DMS 273 (cell line): Measurements from ENCODE around the gene IGFBP5.

Source experiments
- DNase-seq: peaks from one replicate; lab custom pipeline; 2025; ENCODE audit not compliant: unreplicated experiment; lab: John Stamatoyannopoulos, UW

Gene IGFBP5

DNA sequence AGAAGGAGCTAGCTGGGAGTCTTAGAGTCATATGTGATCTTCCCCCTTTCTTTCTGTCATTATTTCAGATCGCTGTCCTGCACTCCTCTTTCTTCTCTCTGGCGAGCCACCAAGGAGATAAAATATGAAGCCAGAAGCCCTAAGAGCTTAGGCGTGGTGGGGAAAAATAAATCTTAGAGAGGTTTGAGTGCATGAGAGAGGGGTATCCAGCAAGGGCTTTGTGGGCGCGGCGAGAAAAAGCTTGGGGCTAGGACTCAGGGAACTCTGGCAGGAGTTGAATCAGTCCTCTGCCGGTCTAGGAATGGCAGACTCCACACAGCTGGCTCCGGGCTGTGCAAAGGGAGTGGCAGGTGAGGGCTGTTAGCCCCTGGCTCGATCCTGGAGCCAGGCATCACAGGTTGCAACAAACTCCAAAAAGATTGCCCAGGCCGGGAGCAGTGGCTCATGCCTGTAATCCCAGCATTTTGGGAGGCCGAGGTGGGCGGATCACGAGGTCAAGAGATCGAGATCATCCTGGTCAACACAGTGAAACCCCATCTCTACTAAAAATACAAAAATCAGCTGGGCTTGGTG lies 20.1 kb upstream of the IGFBP5 start:
- no peak for DNase-seq

DNA sequence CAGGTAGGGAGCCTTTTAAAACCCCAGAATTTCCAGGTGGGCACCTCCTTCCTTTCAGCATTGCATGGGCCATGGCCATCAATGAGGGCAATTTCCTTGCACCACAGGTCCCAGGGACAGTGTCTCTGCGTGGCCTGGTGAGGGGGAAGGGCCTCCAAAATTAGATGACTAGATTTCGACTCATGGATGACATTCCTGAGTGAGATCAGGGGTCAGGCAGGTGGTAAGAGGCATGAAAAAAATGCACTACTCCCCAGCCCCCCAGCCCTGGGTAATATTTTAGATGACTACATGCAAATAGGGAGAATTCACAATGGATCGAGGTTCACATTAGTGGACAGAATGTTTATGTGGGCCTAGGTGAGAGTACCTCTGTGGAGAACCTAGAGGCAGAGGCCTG lies 19.0 kb upstream of the IGFBP5 start:
- no peak for DNase-seq

DNA sequence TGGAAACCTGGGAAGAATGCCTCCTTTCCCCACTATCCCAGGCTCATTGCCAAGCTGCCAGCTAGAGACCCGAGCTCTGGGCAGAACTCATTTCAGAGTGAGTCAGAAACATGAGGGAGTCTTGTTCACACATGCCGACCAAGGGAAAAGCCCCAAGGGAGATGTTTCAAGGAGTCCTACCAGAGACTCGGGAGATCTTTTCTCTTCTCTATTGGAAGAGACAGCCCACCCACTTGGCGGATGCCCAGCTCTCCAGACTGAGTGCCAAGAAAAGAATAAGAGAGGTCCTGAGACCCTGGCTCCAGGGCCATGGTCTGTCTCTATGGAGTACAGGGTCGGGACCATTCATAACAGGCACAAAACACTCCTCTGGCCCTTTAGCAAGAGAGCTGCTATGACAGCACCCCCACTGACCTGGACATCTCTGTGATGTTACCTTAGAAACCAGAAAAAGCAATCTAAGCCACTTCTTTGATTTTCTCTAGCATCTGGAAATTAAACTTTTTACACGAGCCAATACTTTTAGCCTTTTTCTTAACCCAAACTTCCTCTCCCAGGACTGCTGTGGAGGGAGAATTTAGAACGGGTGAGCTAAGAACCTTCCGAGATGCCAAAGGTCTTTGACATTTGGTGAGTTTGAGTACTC lies 18.5 kb upstream of the IGFBP5 start:
- peak; percentile 86 for DNase-seq

DNA sequence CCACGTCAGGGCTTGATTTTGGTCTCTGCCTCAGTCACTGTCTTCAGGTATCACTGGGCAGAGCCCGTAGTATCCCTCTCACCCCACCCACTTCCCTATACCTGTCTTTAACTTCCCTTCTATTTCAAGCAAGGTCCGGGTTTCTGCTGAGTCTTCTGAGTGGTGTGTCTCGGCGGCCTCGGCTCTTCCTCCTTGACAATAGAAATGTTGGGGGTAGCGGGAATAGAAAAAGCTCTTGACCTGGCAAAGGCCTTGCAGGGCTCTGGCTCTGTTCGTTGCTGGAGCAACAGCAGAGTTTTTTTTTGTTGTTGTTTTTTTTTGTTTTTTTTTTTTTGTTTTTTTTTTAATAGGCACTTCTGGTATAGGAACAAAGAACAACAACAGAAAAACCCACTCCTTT lies 16.0 kb upstream of the IGFBP5 start:
- DNase-seq = no peak

DNA sequence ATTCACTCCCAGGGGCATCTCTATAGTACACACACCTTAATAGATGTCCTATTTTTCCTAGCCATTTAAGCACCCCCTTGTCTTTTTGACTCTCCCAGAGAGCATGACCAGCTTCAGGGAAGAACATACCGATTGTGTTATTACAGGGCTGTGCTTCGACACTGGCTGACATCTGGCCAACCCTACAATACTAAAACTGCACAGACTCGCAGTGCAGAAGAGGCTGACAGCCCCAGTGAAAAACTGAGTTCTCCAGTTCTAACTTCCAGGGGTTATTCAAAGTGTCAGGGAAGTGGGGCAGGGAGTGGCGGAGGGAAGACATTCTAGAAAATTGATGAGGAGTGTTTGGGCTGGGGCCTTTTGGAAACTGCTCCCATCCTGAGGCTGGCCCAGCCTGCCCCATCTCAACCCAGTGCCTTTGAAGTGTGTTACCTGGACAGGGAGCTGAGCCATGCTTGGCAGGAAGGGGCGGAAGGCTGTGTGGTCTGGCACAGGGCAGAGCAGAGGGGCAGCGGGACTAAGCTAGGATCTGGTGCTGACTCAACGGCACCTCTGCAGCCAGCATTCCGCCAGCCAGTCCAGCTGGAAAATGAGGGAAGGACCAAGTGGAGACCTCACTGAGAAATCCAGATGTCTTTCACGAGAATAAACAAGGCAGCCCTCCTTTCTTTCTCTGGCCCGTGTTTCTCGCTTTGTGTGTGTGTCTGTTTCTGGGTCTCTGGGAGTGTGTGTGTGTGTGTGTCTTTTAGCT lies 15.4 kb upstream of the IGFBP5 start:
- DNase-seq = peak; percentile 13

DNA sequence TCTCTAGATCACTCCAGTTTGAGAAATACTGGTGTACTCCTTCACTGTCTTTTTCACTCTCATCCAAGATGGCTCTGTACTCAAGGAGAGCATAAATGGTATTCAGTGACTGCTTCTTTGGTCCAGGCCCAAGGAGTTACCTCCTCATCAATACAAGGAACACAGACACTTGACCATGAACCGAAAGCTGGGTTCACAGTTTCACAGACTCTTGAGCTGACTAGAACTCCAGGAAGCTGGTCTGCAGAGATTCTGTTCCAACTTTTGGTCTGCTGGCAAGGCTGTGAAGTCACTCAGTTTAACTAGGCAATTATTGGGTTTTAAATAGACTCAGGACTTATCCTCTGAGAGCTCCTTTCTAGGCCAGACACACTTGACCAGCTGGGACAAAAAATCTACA lies 7.4 kb upstream of the IGFBP5 start:
- no peak for DNase-seq

DNA sequence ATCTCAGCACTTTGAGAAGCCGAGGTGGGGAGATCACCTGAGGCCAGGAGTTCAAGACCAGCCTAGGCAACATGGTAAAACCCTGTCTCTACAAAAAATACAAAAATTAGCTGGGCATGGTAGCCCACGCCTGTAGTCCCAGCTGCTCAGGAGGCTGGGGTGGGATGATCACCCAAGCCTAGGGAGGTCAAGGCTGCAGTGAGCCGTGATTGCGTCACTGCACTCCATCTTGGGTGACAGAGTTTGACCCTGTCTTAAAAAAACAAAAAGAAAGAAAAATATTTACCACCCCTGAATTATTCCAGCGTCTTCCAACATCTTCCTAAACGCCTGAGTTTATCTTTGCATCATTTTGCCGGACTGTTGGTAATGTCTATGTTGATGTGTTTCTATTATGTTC lies 6.2 kb upstream of the IGFBP5 start:
- no peak for DNase-seq

DNA sequence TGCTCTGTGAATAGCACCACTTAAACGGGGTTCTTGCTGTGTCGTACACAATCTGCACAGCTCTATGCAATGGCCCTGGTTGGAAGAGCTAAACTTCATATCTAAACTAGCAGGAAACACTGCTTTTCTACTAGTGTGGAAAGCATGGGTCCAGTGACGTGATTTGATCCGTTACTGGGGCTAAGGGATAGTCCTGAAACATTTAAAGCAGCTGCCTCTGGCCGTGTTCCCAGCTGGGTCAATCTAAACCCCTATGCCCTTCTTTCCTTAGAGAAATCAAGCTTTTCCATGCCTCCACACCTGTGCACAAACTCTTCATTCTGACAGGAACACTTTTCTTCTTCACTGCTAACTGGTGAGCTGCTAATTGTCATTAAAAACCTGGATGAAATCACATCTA lies 5.4 kb upstream of the IGFBP5 start:
- peak; percentile 44 for DNase-seq

DNA sequence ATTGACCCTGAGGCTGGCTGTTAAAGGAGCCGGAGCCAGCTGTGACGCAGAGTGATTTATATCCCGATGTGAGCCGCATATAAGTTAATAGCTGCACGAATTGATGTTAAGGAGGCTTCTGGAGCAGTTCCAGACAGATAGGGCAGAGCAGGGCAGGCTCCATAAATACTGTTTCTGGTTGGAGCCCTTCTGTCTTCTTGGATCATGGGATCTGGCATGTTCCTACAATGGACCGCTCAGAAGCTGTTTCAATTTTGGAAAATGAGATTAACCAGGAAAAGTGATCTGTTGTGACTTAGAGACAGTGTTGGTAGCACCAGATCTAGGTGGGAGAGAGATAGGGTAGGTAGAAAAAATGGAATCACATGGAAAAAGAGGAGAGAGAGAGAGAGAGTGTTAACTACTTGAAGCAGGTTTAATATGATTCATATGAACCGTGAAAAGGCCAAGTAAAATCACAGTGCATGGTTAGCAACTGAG lies 4.8 kb upstream of the IGFBP5 start:
- DNase-seq = peak; percentile 86

DNA sequence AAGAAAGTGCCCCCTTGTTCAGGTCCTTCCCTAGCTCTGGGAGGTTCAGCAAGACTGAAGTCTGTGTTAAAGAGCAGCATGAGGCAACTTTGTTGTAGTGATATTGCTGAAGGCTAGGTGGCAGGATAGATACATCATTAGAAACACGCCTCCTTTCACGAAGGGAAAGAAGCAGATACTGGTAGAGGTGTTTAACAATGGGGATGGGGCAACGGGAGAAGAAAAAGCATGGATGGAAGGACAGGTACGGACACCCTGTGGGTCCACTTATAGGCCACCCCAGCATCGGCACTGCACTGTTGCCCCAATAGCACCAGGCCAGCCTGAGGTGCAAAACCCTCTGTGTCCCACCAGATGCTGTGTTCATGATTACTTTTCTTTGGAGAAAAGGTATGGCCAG lies 3.5 kb upstream of the IGFBP5 start:
- peak; percentile 85 for DNase-seq

DNA sequence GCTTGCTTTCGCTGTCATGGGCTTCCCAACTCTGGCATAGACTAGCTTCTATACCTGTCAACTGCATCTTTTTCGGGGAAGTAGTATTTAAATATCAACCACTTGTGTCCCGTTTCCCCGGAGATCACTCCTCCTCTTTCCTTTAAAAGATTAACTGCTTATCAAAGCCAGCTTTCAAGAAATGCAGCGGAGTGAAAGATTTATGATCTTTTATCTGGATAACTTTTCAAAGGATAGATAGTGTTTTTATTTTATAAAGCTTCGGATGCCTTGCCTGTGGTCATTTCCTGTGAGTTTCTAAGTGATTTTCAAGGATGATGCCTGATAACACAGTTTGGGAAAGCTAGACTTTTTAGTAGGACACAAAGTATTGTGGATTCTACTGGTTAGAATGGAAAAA lies 2.9 kb upstream of the IGFBP5 start:
- DNase-seq = no peak

DNA sequence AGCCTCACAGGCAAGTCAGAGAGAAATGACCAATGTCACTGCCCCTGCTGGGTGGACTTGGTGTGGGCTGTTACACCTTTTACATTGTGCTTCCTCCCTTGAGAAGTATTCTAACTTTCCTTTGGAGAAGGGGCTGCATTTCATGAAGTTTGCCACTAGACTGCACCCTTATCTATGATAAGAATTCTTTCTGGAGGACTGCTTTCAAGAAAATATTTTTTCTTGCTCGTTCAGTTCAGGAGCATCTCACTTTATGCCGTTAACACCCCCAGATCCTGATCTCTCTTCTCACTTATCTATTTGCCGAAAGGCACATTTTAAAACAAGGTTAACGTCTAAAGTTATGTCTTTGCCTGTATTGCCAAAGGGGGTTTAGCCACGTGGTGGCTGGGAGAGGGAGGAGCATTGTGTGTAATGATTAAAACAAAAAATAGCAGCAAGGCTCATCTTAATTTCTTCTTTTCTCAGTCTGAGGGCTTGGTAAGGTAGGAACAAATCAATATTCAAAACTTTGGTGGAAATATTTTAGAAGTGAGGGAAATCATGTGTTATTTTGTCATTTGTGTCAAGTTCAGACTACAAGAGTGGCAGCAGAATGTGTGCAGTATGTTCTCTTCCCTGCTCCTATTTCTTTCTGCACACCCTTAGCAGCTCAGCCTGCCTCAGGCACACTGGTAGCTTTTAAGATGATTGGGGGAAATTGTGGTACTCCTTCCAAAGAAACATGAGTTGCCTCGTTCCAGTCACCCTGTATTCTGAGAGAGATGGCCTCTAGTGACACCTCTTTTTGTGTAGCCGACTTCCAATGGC lies 1.6 kb upstream of the IGFBP5 start:
- DNase-seq = peak; percentile 78

DNA sequence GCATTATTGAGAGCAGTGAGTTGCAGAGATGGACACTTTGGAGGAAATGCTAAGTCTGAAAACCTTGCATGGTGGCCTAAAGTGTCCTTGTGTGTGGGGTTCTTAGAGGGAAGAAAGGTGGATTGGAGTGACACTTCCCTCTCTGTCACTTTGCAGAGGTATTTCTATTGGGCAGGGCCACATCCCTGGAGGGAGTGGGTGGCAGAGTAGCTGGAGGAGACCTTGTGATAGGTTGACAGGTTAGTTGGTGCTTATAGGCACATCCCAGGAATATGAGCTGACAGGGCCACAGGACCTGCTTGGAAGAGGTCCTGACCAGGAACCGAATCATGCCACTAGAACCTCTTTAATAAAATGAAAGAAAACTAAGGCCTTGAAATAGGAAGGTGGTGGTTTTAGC lies 972 bp upstream of the IGFBP5 start:
- DNase-seq = peak; percentile 53

DNA sequence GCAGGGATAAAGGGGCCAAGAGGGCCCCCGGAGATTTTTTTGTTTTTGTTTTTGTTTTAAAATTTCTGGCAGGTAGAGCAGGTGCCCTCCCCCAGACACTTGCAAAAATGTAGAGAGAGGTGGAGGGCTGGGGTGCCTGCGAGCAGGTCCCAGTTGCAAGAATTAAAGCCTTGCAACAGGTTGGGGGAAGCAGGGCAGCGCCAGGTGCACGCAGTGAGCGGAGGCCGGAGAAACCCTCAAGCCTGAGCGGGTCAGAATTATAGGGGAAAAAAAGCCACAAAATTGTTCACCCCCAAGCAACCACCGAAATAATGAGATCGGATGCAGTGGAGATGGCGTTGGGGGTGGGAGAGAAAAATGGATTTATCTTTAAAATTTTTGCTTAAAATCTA lies 527 bp downstream of the IGFBP5 start:
- DNase-seq = peak; percentile 43

DNA sequence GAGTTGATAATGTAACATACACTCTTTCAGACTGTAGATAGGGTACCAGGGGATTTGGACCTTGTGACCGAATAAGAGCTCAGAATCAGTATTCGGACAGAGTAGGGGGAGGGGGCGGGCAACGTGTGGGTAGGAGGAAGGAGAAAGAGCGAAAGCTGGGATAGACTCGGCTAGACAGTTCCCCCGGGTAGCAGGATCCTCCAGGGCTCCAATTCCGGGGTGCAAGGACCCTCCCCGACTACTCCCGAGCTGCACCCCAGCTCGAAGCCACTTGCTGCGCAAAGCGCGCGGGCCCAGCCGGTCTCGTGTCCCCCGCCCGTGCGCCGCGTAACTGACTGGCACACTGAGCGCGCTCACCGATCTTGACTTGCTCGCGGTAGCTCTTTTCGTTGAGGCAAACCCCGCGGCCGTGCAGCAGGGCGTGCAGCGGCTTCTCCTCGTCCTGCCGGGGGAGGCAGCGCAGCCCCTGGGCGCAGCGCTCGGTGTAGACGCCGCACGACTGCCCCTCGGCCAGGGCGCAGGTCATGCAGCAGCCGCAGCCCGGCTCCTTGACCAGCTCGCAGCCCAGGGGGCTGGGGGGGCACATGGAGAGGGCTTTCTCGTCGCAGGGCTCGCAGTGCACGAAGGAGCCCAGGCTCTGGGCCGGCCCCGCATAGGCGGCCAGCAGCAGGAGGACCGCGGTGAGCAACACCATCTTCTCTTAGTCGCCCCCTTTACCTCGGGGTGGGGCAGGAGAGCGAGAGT lies 1.1 kb downstream of the IGFBP5 start:
- DNase-seq = peak; percentile 91

DNA sequence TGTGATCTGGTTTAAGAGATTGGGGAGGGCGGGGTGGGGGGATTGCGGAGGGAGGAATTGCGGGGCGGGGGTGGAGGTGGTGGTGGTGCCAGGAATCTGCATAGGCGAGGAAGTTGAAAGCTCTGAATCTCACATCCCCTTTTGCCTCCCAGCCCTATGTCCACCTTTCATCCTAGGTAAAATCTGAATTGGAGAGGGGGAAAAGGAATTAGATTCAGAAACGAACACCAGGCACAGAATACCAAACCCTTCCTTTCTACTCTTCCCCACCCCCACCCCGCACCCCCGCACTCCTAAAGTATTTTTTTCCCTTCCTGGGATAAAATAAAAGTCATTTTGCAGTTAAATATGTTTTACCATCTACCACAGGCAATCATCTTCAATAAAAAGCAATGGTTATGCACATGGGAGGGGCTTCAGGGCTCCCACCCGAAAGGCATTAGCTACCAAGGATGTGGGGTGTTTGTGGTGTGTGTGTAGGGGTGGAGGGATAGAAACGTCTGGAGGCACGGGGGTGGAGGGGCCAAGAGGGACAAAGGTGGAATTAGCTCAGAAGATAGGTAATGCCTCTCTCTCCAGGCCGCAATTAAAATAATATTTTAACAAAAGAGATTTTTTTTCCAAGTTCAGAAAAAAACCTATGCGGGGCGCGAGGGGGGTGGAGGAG lies 1.8 kb downstream of the IGFBP5 start:
- DNase-seq = peak; percentile 61

DNA sequence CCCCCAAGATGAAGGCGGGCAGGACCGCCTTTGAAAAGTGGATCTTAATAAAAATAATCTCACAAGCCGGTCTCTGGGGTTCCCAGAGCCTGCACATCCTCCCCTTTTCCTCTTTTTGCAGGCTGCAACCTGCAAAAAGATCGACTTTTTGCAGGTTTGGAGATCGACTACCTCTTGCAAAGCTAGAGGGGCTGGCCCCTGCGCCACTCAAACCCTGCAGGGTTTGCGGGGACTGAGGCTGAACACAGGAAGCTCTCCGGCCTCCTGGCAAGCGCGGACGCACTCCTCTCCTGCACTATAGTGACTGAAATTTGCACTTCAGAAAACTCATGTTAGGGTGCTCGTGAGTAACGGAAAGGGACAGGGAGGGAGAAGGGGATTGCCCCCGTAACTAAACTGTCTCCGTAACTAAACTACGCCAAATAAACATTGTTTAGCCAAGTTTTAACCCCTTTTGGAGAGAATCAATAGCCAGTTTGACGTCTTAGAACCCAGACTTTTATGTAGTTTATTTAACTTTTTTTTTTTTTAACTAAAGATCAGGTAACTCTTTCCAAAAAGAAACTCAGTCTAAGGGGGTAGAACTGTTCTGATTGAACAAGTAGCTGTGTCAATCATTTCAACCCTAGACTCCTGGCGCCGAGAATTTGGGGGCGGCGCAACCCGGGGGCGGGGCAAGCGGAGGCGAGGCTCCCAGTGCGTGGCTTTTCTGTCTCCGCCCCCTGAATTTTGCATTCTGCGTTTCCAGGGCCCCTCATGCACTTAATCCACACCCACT lies 2.5 kb downstream of the IGFBP5 start:
- DNase-seq = peak; percentile 96

DNA sequence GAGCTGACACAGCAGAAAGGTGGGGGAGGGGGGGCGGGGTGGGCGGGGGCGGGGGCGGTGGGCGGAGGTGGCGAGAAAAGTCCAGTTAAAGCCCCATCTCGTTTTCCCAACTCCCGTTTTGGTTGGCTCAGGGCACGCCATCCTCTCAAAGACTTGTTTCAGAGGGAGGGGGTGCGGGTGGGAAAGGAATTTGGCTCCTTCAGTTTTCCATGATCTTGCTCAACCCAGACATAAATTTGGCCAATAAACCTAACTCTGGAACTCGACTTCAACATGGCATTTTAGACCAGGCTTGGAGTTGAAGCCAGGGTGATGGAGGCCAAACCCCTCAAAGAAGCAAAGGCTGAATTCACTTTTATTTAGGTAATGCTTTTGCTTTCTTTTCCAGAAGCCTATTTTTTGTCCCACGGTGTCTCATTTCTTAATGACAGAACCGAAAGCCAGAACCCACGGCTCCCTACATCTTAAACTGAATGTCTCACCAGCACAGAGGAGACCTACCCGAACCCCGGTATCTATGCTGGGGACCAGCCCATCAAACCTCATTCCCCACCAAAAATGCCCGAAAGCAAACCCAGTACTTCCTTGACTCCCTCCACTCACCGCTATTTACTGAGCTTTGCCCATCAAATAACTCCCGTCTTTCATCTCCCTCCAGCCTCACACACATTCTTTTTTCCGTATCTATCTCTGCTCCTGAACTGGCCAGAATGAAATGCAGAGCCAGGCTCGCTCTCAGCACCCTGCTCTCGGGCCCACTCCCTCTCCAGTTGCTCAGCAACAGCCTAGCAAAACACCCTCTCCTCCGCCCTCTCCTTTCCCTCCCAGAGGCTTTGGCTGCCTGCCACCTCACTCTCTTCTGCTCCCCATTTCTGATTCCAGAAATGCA lies 4.3 kb downstream of the IGFBP5 start:
- peak; percentile 96 for DNase-seq

DNA sequence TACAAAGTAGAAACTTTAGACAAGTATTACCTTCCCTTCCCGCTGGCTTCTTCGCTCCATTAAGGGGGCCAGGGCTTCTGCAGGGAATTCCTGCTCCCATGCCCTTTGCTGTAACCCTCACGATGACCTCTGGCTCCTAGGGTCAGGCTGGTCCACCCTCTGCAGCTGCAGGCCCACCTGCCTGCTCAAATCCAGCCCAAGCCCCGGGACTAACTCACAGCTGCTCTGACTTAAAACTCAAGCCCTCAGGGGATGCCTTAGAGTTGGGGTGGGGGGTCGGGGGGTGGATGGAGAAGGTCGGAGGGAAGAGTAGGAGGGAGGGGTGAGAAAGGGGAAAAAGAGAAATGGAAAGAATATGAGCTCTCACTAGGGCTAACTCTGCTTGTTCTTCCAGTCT lies 4.9 kb downstream of the IGFBP5 start:
- DNase-seq = no peak
